Neuronal stem cell (in vitro differentiated cells): ENCODE measurements around the gene USPL1.
A peak's percentile ranks its signal among the peaks of the same experiment; 100 is the strongest.

Source experiments
- DNase-seq: peaks from one replicate; pipeline ENCODE4 v3.0.0-alpha.2; 2013; ENCODE audit warnings: low spot score
- H2AFZ ChIP-seq: one replicate; pipeline ENCODE4 v1.6.1; 2013; ENCODE audit warnings: mild to moderate bottlenecking, low read length, inconsistent platforms
- H2AK5ac ChIP-seq: 2 replicates; pipeline ENCODE4 v1.6.1; 2013; ENCODE audit warnings: low read depth, mild to moderate bottlenecking, inconsistent platforms, low read length, moderate library complexity, mixed read lengths
- H2BK120ac ChIP-seq: 2 replicates; pipeline ENCODE4 v1.6.1; 2013; ENCODE audit warnings: low read depth, mild to moderate bottlenecking, inconsistent platforms, low read length, moderate library complexity, mixed read lengths
- H2BK12ac ChIP-seq: one replicate; pipeline ENCODE4 v1.6.1; 2013; ENCODE audit warnings: low read length, inconsistent platforms
- H2BK15ac ChIP-seq: 2 replicates; pipeline ENCODE4 v1.6.1; 2013; ENCODE audit warnings: mild to moderate bottlenecking, low read length, inconsistent platforms, mixed read lengths
- H2BK5ac ChIP-seq: one replicate; pipeline ENCODE4 v1.6.1; 2013; ENCODE audit warnings: inconsistent platforms, mild to moderate bottlenecking, low read length, moderate library complexity
- H3K14ac ChIP-seq: one replicate; pipeline ENCODE4 v1.6.1; 2013; ENCODE audit warnings: low read length, inconsistent platforms
- H3K18ac ChIP-seq: 2 replicates; pipeline ENCODE4 v1.6.1; 2013; ENCODE audit warnings: low read length, inconsistent platforms
- H3K23ac ChIP-seq: 2 replicates; pipeline ENCODE4 v1.6.1; 2013; ENCODE audit warnings: low read depth, mild to moderate bottlenecking, mixed read lengths, low read length, inconsistent platforms; ENCODE audit not compliant: poor library complexity
- H3K27ac ChIP-seq: replicated peaks from 3 replicates; pipeline ENCODE4 v1.5.1; 2013; ENCODE audit warnings: low read length, inconsistent platforms
- H3K27me3 ChIP-seq, 3 experiments: 2 replicates each; pipeline ENCODE4 v1.6.1; 2013; ENCODE audit warnings: low read length in 3 of 3, mild to moderate bottlenecking in 2 of 3, inconsistent platforms in 1 of 3, low read depth in 1 of 3, mixed read lengths in 1 of 3, moderate library complexity in 1 of 3; ENCODE audit not compliant: control insufficient read depth in 3 of 3, insufficient read depth in 3 of 3
- H3K36me3 ChIP-seq, 2 donors: replicated peaks in 1 of 2; 2 replicates each; pipeline ENCODE4 v1.6.1; 2013; ENCODE audit warnings: low read length in 2 of 2; ENCODE audit not compliant: control insufficient read depth in 2 of 2, insufficient read depth in 2 of 2
- H3K4ac ChIP-seq: 2 replicates; pipeline ENCODE4 v1.6.1; 2013; ENCODE audit warnings: inconsistent platforms, mild to moderate bottlenecking, low read length, moderate library complexity
- H3K4me1 ChIP-seq, 2 donors: 1 replicate in 1 of 2; 2 replicates in 1 of 2; pipeline ENCODE4 v1.6.1; 2013; ENCODE audit warnings: low read length in 2 of 2, low read depth in 1 of 2; ENCODE audit not compliant: control insufficient read depth in 2 of 2, insufficient read depth in 1 of 2
- H3K4me2 ChIP-seq: one replicate; pipeline ENCODE4 v1.6.1; 2013; ENCODE audit warnings: mild to moderate bottlenecking, low read length, inconsistent platforms; ENCODE audit not compliant: insufficient read depth, poor library complexity, severe bottlenecking
- H3K4me3 ChIP-seq, 2 donors: 2 replicates each; pipeline ENCODE4 v1.5.1; 2013; ENCODE audit warnings: low read length in 2 of 2, mild to moderate bottlenecking in 2 of 2, inconsistent platforms in 1 of 2, moderate library complexity in 1 of 2
- H3K79me1 ChIP-seq: one replicate; pipeline ENCODE4 v1.6.1; 2013; ENCODE audit warnings: low read depth, mild to moderate bottlenecking, inconsistent platforms, low read length, moderate library complexity
- H3K9ac ChIP-seq: one replicate; pipeline ENCODE4 v1.6.1; 2013; ENCODE audit warnings: mild to moderate bottlenecking, low read depth, low read length, inconsistent platforms; ENCODE audit not compliant: poor library complexity
- H3K9me3 ChIP-seq, 2 donors: replicated peaks in 1 of 2; 2 replicates each; pipeline versions ENCODE3 to v1.6.1; 2013; ENCODE audit warnings: low read length in 2 of 2, mild to moderate bottlenecking in 2 of 2, inconsistent platforms in 1 of 2, low read depth in 1 of 2, mixed read lengths in 1 of 2, moderate library complexity in 1 of 2; ENCODE audit not compliant: control insufficient read depth in 2 of 2, insufficient read depth in 1 of 2
- H4K8ac ChIP-seq: one replicate; pipeline ENCODE4 v1.6.1; 2013; ENCODE audit warnings: low read depth, mild to moderate bottlenecking, inconsistent platforms, low read length, moderate library complexity
- H4K91ac ChIP-seq: one replicate; pipeline ENCODE4 v1.6.1; 2013; ENCODE audit warnings: low read length, low read depth, mild to moderate bottlenecking, inconsistent platforms; ENCODE audit not compliant: poor library complexity
- WGBS, 2 donors: extraction: QIAGEN DNeasy Blood & Tissue Kit; methylation state at CpG; one replicate each; pipeline ENCODE4 v1.1.7; 2013; ENCODE audit warnings: missing lambda C conversion rate in 2 of 2, mixed read lengths in 1 of 2; ENCODE audit not compliant: insufficient read length in 2 of 2, insufficient replicate concordance in 1 of 2; ENCODE audit errors: extremely low coverage in 2 of 2; 5-methylcytosine and 5-hydroxymethylcytosine counted together

USPL1 gene

DNA sequence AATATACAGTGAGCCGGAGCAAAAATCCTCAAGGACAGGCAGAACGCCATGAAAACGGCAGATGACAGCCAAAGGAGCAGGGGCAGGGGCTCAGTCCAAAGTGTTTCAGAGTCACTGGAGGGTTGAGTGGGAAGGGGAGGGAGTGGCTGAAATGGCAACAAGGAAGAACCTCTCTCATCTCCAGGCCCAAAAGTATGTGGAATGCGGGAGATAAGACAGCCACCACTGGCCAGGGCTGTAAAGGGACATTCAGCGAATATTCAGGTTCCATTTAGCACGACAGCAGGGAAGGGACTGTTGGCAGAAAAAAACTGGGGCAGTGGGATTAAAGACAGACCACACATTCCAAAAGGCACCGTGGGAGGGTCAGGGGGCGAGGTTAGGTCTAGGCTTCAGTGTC is 48.4 kb downstream of the USPL1 start:
- no peaks in the 10 kb centered on the region for H3K9me3 ChIP-seq
- H3K4ac ChIP-seq: no peak overlapping the region
- H2AFZ ChIP-seq: peak overlapping the region; percentile 57
- H2BK120ac ChIP-seq: no peak overlapping the region
- no peak overlapping the region for H3K14ac ChIP-seq
- no peak overlapping the region for H2BK15ac ChIP-seq
- no peak overlapping the region for H3K23ac ChIP-seq
- H3K9ac ChIP-seq: no peak overlapping the region
- H3K18ac ChIP-seq: no peak overlapping the region
- H3K4me3 ChIP-seq: no peak overlapping the region
- H3K4me1 ChIP-seq: peaks cover 3 to 5% of the 10 kb centered on the region in 2 donors
- H4K91ac ChIP-seq: no peak overlapping the region
- no peak for DNase-seq
- H3K27me3 ChIP-seq: peaks cover 0 to 3% (median 0%) of the 10 kb centered on the region in 3 experiments
- H3K4me2 ChIP-seq: no peak overlapping the region
- no peak overlapping the region for H2BK5ac ChIP-seq
- no CpG with 5 or more reads among the region's 8 CpGs for WGBS, 2 donors
- no peak overlapping the region for H4K8ac ChIP-seq
- no peak overlapping the region for H2BK12ac ChIP-seq
- H3K79me1 ChIP-seq: no peaks in the 10 kb centered on the region
- no peaks in the 10 kb centered on the region for H3K36me3 ChIP-seq
- no peak overlapping the region for H2AK5ac ChIP-seq
- no peak overlapping the region for H3K27ac ChIP-seq

DNA sequence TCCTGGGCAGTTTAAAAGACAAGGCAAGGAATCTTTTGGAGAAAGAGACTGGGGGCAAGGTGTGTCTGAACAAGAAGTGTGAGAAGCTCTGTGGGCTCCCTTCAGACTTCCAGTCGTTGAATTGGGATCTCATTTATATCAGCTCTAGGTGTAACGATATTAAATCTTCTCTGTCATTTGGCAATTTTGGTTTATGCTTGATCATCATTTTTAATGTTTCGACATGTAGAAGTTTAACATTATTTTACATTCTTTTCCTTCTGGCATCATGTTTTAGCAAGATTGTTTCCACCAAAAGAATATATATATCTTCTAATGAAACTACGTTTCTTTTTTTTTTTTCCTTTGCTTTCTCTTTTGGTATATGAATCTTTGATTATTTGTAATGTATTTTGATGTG is 49.3 kb downstream of the USPL1 start:
- Histone ChIP-seq H2BK5ac (no peak overlapping the region), H3K4ac (no peak overlapping the region), H3K9me3 (no peaks in the 10 kb centered on the region), H3K14ac (no peak overlapping the region), H2AFZ (no peak overlapping the region), H3K36me3 (no peaks in the 10 kb centered on the region), H3K9ac (no peak overlapping the region), H3K4me2 (no peak overlapping the region), H2BK120ac (no peak overlapping the region), H3K27me3 (peaks cover 0 to 3% (median 0%) of the 10 kb centered on the region in 3 experiments), H3K23ac (no peak overlapping the region), H3K4me1 (peaks cover 3 to 5% of the 10 kb centered on the region in 2 donors), H3K79me1 (no peaks in the 10 kb centered on the region), H3K27ac (no peak overlapping the region), H2AK5ac (no peak overlapping the region), H3K4me3 (no peak overlapping the region), H4K91ac (no peak overlapping the region), H4K8ac (no peak overlapping the region), H3K18ac (no peak overlapping the region), H2BK12ac (no peak overlapping the region), H2BK15ac (no peak overlapping the region)
- no CpG with 5 or more reads among the region's 4 CpGs for WGBS, 2 donors
- no peak for DNase-seq

DNA sequence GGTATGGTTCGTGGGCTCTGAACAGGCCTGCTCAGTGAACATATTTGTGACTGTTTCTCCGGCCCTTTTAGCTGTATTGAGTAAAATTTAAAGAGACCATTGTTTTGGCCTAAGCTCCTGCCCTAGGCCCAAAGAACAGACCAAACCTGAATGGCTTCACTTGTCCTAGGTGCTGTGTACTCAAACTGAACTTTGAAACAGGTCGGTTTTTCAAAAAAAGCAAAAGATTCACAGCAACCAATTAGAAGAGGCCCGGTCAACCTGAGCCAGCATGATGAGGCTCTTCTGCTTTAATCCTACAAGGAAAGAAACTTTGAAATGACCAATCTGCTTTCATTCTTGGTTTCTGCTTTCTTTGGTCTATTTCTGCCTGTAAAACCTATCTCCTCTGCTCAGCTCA is 50.6 kb downstream of the USPL1 start:
- Histone ChIP-seq H3K9ac (no peak overlapping the region), H2BK5ac (no peak overlapping the region)

GRCh38 chr13:30671271-30671815 is 53.6 kb downstream of the USPL1 start:
- no peak overlapping the region for H3K18ac ChIP-seq
- H4K8ac ChIP-seq: no peak overlapping the region
- H3K9ac ChIP-seq: no peak overlapping the region
- peaks cover 3% of the 10 kb centered on the region in 2 donors for H3K4me1 ChIP-seq
- H3K36me3 ChIP-seq: no peaks in the 10 kb centered on the region
- no peaks in the 10 kb centered on the region for H3K79me1 ChIP-seq
- peaks cover 0 to 3% (median 0%) of the 10 kb centered on the region in 3 experiments for H3K27me3 ChIP-seq
- no peaks in the 10 kb centered on the region for H3K9me3 ChIP-seq
- no peak overlapping the region for H3K23ac ChIP-seq
- H2BK120ac ChIP-seq: no peak overlapping the region
- no peak overlapping the region for H3K4me3 ChIP-seq
- no CpG with 5 or more reads among the region's 6 CpGs for whole genome bisulfite sequencing, 2 donors
- H3K14ac ChIP-seq: no peak overlapping the region
- no peak overlapping the region for H3K4ac ChIP-seq
- no peak for DNase-seq
- no peak overlapping the region for H2BK5ac ChIP-seq
- no peak overlapping the region for H4K91ac ChIP-seq
- no peak overlapping the region for H3K4me2 ChIP-seq
- no peak overlapping the region for H2AFZ ChIP-seq
- no peak overlapping the region for H2BK15ac ChIP-seq
- no peak overlapping the region for H2AK5ac ChIP-seq
- H3K27ac ChIP-seq: no peak overlapping the region
- H2BK12ac ChIP-seq: no peak overlapping the region

More for the DNA sequence above, 50.6 kb downstream of the USPL1 start:
- Histone ChIP-seq H3K79me1 (no peaks in the 10 kb centered on the region), H2BK120ac (no peak overlapping the region), H4K91ac (no peak overlapping the region), H2BK15ac (no peak overlapping the region), H3K14ac (no peak overlapping the region), H4K8ac (no peak overlapping the region), H3K36me3 (no peaks in the 10 kb centered on the region), H3K4me2 (no peak overlapping the region), H3K4ac (no peak overlapping the region), H2AK5ac (no peak overlapping the region), H3K23ac (no peak overlapping the region), H3K27me3 (peaks cover 0 to 3% (median 0%) of the 10 kb centered on the region in 3 experiments), H3K9me3 (no peaks in the 10 kb centered on the region), H3K4me3 (no peak overlapping the region), H2AFZ (no peak overlapping the region), H2BK12ac (no peak overlapping the region), H3K4me1 (peaks cover 3 to 5% of the 10 kb centered on the region in 2 donors), H3K18ac (no peak overlapping the region), H3K27ac (no peak overlapping the region)
- DNase-seq: no peak
- WGBS, 2 donors: no CpG with 5 or more reads among the region's 4 CpGs
